Left forelimb (tissue), 1 donor: ENCODE data around the gene STARD3.

Source experiments
- DNase-seq: peaks from one replicate; pipeline ENCODE4 v3.0.0-alpha.2; 2018; ENCODE audit warnings: low spot score

Gene STARD3

GRCh38 chr17:39604911-39605491, 31.9 kb upstream of the STARD3 start:
- DNase-seq = no peak

- DNase-seq = no peak
Observed at GRCh38 chr17:39605492-39606433, 31.2 kb upstream of the STARD3 start.

GRCh38 chr17:39606434-39607056, 30.4 kb upstream of the STARD3 start:
- no peak for DNase-seq

- DNase-seq = no peak
Observed at GRCh38 chr17:39607057-39607850, 29.7 kb upstream of the STARD3 start.

GRCh38 chr17:39607851-39608130, 29.2 kb upstream of the STARD3 start, which contains the start of gene NEUROD2:
Gene NEUROD2, minus strand, starts transcription at chr17:39607920. Its CDS starts 1,321 bp downstream, at chr17:39606599.
- DNase-seq = no peak

- DNase-seq = no peak
Observed at GRCh38 chr17:39608142-39608981, 28.6 kb upstream of the STARD3 start.

- no peak for DNase-seq
Observed at GRCh38 chr17:39609416-39610025, 27.4 kb upstream of the STARD3 start.

GRCh38 chr17:39611401-39612112, 25.4 kb upstream of the STARD3 start:
- DNase-seq = no peak

- no peak for DNase-seq
Observed at GRCh38 chr17:39612291-39612894, 24.6 kb upstream of the STARD3 start.

GRCh38 chr17:39612935-39613464, 23.9 kb upstream of the STARD3 start:
- DNase-seq = no peak

- DNase-seq = no peak
Observed at GRCh38 chr17:39614545-39615157, 22.3 kb upstream of the STARD3 start.

GRCh38 chr17:39615434-39615833, 21.5 kb upstream of the STARD3 start:
- no peak for DNase-seq

- DNase-seq = no peak
Observed at GRCh38 chr17:39617100-39617445, 19.9 kb upstream of the STARD3 start.

GRCh38 chr17:39617446-39618245, 19.3 kb upstream of the STARD3 start:
- no peak for DNase-seq

- DNase-seq = no peak
Observed at GRCh38 chr17:39618246-39618913, 18.6 kb upstream of the STARD3 start.

- DNase-seq = no peak
Observed at GRCh38 chr17:39618956-39619785, 17.8 kb upstream of the STARD3 start.

GRCh38 chr17:39619786-39620101, 17.2 kb upstream of the STARD3 start:
- DNase-seq = no peak
